GM21825 (cell line): Measurements from ENCODE around the gene MARCHF11.

ENCODE experiments used
- ATAC-seq: cut with Tn5 transposase; IDR thresholded peaks from one replicate; pipeline ENCODE4 v1.9.1; 2021; ENCODE audit warnings: mild to moderate bottlenecking, moderate library complexity; ENCODE audit not compliant: unreplicated experiment

The MARCHF11 gene

DNA sequence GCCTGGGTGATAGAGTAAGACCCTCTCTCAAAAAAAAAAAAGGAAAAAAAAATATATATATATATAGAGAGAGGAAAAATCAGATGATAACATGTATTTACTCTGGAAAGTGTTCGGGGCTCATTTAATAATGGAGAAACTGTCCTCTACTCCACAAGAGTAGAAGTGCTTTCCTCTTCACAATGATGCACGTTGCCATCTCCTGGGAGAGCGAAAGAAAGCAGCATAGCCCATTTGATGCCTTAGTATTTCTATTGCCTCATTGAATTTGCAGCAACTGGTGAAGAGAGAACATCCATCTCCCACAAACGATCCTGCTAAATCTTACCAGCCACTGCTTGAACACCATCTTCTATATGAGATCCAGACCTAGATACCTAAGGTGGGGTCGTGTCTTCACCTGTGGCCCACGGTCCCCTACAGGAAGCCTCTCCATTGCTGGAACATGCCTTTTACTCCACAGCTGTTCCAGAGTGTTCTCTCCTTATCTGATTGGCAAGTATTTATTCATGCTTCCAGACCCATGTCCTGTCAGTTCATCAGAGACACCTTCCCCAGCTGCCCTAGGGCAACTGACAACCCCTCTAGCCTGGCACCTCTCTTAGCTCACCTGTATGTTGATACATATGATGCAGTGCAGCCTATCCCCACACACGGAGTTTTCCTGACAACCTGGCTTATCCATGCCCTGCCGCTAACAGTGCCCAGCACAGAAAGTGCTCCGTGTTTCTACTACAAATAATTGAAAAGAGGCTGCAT, 115.3 kb downstream of the MARCHF11 start:
- ATAC-seq = no peak

GRCh38 chr5:16061163-16061562, 118.4 kb downstream of the MARCHF11 start:
- ATAC-seq = no peak

GRCh38 chr5:16057277-16057676, 122.3 kb downstream of the MARCHF11 start:
- ATAC-seq = no peak

DNA sequence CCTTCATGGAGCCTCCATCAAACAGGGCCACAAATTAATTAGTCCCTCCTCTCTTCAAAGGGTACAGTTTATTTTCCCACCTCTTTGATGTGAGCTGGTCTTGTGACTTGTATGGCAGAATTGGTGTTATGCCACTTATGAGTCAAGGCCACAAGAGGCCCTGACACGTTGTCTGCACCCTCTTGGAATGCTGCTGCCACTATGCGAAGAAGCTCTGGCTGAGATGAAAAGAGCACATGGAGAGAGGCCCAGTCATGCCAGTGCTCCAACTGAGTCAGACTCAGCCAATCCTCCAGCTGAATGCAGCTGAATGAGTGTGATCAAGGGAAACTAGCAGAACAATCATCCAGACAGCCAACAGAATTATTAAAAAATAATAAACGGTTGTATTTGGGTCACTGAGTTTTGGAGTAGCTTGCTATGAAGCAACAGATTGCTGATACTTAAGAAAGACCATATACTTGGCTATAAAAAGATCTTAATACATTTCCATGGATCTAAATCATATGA, 128.3 kb downstream of the MARCHF11 start:
- no peak for ATAC-seq

- no peak for ATAC-seq
Measured at GRCh38 chr5:16050414-16050813, 129.2 kb downstream of the MARCHF11 start.

GRCh38 chr5:16049761-16050160, 129.8 kb downstream of the MARCHF11 start:
- ATAC-seq = no peak

GRCh38 chr5:16048132-16048531, 131.5 kb downstream of the MARCHF11 start:
- no peak for ATAC-seq

DNA sequence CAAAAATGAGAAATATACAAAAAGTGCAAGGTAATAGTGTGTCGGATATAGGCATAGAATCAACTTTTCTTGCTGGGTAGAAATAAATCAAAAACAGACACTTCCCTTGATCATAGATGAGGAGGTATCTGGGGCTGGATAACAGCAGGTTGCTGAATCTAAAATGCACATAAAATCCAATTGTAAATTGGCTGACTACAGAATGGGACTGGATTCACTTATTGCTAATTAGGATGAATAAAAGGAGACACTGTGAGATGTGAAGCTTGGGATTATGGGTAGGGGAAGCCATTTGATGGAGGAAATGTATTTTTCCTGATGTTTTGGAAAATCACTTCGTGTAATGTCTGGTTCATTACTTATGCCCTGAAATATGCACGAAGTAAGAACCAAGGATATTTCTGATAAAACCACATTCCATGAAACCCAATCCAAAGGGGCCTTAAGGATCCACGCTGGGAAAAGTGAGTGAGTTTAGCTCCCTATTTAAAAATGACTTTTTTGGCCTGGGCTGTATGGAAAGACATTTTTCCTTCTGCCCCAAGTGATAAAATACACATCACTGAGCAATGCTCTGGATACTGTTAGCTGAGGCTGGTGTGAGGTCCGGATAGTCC, 136.1 kb downstream of the MARCHF11 start:
- no peak for ATAC-seq

DNA sequence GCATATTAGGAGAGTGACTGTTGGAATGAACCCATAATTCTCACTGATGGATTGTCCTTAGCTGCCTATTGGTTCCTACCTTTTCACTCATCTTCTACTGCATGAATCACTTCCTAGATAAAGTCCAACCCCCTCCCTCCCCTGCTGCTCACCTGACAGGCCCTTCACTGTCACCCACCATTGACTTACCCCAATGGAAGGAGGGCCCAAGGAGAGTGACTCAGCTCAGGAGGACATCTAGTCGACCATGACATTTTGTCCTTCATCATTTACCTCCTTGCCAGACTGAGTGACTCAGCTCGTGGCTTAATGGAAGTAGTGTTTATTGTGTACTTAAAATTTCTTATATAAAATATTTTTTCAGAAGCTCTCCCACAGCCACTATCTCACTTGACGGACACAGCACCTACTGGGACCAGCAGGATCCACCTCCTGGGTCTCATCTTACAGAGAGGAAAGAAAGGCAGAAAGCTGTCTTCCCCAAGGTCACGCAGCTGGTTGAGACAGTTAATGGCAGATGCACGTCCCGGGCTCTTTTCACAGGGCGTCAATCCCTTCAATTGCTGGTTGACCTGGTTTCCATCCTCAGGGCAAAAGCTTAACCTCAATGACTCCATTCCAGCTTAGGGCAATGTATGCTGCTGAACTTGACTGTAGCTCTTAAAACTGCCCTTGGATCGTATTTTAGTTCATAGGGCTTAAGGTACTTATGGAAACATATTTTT, 142.3 kb downstream of the MARCHF11 start:
- ATAC-seq = no peak

DNA sequence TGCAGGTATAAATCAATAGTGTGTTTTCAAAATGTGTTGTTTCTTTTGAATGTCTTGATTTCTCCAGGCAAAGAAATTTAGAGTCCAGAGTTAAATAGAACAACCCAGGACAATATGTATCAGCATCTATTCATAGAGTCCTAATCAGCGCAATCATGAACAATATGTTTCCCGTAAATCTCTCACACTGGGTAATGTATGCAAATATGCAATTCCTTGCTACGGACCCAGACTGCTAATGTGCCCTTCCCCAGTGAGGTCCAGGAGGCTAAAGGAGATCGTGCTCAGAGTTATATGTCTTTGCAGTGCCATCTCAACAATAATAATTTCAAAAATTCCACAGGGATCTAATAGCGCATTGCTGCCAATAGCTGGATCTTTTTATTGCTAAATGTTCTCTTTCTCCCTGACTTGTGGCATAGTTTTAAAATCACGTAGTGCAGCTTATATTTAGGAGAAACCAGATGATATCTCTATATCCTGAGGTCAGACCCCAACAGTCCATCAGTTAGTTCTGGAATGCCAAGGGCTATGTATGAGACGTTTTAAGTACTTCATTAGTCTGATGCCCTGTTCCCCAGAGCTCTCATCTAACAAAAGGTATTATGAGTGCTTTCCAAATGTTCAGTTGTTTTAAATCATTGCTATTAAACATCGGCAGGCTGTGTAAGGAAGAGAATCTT, 145.1 kb downstream of the MARCHF11 start:
- ATAC-seq = no peak

DNA sequence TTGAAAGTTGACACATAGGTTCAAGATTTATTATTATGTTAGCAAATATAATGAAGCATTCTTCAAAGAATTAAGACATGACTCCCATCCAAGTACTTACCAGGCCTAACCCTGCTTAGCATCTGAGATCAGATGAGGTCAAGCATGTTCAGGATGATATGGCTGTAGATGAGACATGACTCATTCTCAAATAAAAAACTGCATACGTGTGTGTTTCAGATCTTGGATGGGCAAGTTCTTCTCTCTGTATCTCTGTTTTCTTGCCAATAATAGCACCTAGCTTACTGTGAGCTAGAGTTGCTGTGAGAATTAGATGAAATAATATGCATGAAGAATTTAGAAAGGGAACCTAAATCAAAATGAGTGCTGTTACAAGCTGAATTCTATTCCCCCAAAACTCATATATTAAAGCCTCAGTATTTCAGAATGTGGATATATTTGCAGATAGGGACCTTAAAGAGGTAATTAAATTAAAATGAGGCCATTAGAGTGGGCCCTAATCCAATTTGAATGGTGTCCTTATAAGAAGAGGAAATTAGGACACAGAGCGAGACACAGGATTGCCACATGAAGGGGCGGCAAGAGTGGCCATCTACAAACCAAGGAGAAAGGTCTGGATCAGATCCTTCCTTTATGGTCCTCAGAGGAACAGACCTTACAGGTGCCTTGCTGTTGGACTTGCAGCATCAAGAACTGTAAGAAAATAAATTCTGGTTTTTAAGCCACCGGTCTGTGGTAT, 146.2 kb downstream of the MARCHF11 start:
- ATAC-seq = no peak

DNA sequence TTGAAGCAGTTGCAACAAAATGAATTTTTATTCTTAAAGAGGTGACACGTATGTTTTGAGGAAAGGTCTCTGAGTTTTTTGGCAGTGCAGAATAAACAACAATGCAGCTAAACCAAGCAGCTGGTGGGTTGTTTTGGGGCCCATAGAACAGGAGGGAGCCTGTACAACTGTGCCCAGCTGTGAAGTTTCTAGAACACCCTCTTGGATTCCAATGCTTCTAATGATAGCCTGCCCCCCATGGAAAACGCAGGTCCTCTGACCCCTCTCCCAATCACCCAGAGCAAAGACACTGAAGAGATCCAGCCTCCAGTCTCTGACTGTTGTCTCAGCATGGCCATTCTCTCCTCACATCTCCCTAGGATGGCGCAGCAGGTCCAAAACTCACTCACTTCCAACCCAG, 150.9 kb downstream of the MARCHF11 start:
- ATAC-seq = no peak

DNA sequence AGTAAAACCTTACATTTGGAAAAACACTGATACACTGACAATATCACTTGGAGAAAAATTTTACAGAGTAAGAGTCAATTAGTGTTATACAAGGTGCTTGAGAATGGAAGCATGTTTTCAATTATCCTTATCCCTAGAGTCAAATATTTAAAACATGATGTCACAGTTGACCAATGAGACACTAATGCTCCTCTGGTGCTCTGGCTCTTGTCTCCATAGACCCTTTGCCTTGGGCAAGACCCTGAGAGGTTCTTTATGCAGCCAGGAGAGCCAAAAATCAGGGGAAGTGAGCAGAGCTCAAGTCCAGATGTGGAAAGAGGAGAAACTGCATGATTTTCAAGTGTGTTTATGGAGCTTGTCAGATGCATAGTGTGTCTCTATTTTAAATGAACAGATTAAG, 153.9 kb downstream of the MARCHF11 start:
- ATAC-seq = no peak

DNA sequence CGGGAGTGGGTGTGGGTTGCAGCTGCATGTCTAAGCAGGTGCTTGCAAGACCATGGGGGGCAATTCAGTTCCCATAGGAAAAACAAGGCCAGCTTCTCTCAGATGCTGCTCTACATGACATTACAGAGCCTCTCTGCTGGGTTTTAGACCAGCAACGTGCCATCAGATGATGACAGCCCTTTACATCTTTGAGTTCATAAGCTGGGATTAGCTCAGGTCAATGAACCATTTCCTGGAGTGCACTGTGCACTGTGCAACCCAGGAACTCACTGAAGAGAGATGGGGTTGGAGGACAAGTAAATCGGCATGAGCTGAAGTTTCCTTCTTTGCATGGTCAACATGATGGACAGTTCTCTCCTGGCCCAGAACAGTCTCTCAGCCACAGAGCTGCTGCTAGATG, 160.6 kb downstream of the MARCHF11 start:
- ATAC-seq = no peak

- no peak for ATAC-seq
Measured at GRCh38 chr5:16017720-16018119, 161.9 kb downstream of the MARCHF11 start.
